ENCODE measurements around the gene WWOX. TPM values are rescaled to one million over a fixed set of nuclear protein-coding genes. Genes with fewer than 3 reads are reported as not detected.

WWOX gene
- total RNA-seq, 1 donor from 2014 or later, result 19.2 TPM

DNA sequence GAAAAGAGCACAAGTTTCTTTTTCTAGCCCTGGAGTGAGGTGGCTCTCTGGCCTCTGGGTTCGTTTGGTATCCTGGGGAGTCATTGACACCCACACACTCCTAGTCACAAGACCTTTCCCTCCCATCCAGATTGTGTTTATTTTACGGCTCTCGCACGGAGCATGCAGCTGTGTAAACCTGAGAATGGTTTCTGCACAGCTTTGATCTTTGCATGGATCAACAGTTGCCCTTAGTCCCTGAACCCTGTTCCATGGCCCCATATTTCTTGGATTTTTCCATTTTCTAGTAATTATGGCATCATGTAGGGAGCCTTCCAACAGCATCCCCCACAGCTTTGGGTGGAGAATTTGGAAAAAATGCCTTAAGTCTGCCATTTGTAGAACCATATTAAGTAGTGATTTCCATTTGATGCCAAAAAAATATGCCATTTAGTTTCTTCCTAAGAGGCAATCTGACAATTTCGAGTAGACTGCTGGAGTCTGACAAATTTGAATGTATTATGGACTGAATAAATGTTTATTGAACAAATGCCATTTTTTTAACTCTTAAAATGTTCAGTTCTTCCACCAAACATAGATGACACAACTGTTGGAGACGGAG, 197.7 kb downstream of the WWOX start:
- Histone ChIP-seq H3K36me3 (no peaks in the 10 kb centered on the region), H3K9me3 (no peaks in the 10 kb centered on the region), H3K27me3 (ENCODE audit: low read depth) (no peaks in the 10 kb centered on the region), H3K27ac (no peak overlapping the region), H3K4me1 (peaks cover 13% of the 10 kb centered on the region), H3K4me3 (no peak overlapping the region)
- intact Hi-C loops (cut with DNase I), result no loop called here
- DNase-seq, result no peak
- ATAC-seq, result no peak
- TF ChIP-seq, protein P1, sequence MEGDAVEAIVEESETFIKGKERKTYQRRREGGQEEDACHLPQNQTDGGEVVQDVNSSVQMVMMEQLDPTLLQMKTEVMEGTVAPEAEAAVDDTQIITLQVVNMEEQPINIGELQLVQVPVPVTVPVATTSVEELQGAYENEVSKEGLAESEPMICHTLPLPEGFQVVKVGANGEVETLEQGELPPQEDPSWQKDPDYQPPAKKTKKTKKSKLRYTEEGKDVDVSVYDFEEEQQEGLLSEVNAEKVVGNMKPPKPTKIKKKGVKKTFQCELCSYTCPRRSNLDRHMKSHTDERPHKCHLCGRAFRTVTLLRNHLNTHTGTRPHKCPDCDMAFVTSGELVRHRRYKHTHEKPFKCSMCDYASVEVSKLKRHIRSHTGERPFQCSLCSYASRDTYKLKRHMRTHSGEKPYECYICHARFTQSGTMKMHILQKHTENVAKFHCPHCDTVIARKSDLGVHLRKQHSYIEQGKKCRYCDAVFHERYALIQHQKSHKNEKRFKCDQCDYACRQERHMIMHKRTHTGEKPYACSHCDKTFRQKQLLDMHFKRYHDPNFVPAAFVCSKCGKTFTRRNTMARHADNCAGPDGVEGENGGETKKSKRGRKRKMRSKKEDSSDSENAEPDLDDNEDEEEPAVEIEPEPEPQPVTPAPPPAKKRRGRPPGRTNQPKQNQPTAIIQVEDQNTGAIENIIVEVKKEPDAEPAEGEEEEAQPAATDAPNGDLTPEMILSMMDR (IDR thresholded peaks at IDR 0.05), result no peak

- H3K4me3 ChIP-seq, result no peak overlapping the region
- intact Hi-C loops (cut with DNase I), result no loop called here
Observed at GRCh38 chr16:78298986-78299385, 199.5 kb downstream of the WWOX start.

DNA sequence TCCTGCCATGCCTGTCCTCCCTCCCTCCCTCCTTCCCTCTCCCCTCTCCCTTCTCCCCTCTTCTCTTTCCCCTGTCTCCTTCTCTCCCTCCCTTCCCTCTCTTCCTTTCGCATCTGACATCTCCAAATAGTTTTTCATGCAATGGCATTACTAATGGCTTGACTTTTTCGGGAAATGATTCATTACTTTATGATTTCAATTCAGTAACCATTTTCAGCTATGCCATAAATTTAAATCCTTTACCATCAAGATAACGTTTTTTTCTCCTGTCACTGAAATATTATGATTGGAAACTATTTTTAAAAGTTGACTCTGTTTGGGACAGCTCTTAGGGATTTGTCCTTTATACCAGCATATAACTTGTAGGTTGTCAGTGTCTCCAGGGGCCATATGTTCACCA, 201.0 kb downstream of the WWOX start:
- no peak for ATAC-seq
- Histone ChIP-seq H3K36me3 (no peaks in the 10 kb centered on the region), H3K4me3 (no peak overlapping the region), H3K9me3 (no peaks in the 10 kb centered on the region), H3K27me3 (ENCODE audit: low read depth) (no peaks in the 10 kb centered on the region), H3K4me1 (peaks cover 6% of the 10 kb centered on the region), H3K27ac (no peak overlapping the region)
- no peak for DNase-seq
- TF ChIP-seq, protein P1 (IDR thresholded peaks at IDR 0.05), result no peak
- intact Hi-C loops (cut with DNase I), result no loop called here

More at GRCh38 chr16:78298986-78299385, 199.5 kb downstream of the WWOX start:
- ATAC-seq (peak; percentile 64 to 92), DNase-seq (no peak)
- H3K4me1 ChIP-seq, result peaks cover 6% of the 10 kb centered on the region
- TF ChIP-seq, protein P1 (IDR thresholded peaks at IDR 0.05), result no peak
- H3K9me3 ChIP-seq, result no peaks in the 10 kb centered on the region
- H3K27me3 ChIP-seq (ENCODE audit: low read depth), result no peaks in the 10 kb centered on the region
- no peaks in the 10 kb centered on the region for H3K36me3 ChIP-seq
- H3K27ac ChIP-seq, result no peak overlapping the region

- Histone ChIP-seq H3K9me3 (no peaks in the 10 kb centered on the region), H3K36me3 (no peaks in the 10 kb centered on the region), H3K27ac (no peak overlapping the region), H3K4me1 (peaks cover 4% of the 10 kb centered on the region), H3K27me3 (ENCODE audit: low read depth) (no peaks in the 10 kb centered on the region), H3K4me3 (no peak overlapping the region)
- ATAC-seq (no peak), DNase-seq (no peak)
- intact Hi-C loops (cut with DNase I), result no loop called here
- TF ChIP-seq, protein P1 (IDR thresholded peaks at IDR 0.05), result no peak
Observed at GRCh38 chr16:78303946-78304345, 204.5 kb downstream of the WWOX start.

DNA sequence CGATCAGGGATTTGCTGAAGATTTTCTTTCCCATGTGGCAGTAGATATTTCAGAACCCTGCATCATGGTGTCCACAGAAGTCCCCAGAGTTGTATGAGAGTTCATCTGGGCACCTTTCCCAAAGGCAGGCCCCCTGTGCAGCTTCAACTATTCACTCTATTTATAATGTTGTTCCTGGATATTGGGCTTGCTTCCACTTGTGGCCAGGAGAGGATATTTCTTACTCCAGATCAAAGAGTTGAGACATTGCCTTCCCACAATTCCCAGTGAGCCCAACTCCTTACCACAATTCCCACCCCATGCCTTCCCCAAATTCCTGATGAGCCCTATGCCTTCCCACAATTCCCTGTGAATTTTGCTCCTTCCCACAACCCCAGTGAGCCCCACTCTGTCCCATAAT, 206.9 kb downstream of the WWOX start:
- H3K4me3 ChIP-seq, result no peak overlapping the region
- H3K27ac ChIP-seq, result no peak overlapping the region
- TF ChIP-seq, protein P1 (IDR thresholded peaks at IDR 0.05), result no peak
- H3K4me1 ChIP-seq, result no peaks in the 10 kb centered on the region
- no peaks in the 10 kb centered on the region for H3K27me3 ChIP-seq (ENCODE audit: low read depth)
- ATAC-seq, result no peak
- H3K36me3 ChIP-seq, result no peaks in the 10 kb centered on the region
- no peak for DNase-seq
- no peaks in the 10 kb centered on the region for H3K9me3 ChIP-seq
- intact Hi-C loops (cut with DNase I), result no loop called here

Measured in lower lobe of right lung (tissue), 2 donors.